SH-SY5Y (cell line): ENCODE data around the gene PIK3R3.

Experiments
- GATA2 ChIP-seq: IDR thresholded peaks from 2 replicates; pipeline ENCODE4 v1.6.1; 2011; ENCODE audit warnings: mild to moderate bottlenecking, low read depth, low read length
- GATA3 ChIP-seq: IDR thresholded peaks from 2 replicates; pipeline ENCODE4 v1.6.1; 2011; ENCODE audit warnings: low read depth, mild to moderate bottlenecking, low read length, moderate library complexity

PIK3R3 gene

GRCh38 chr1:46169811-46170454 lies 37.5 kb upstream of the PIK3R3 start:
- no peak for TF ChIP-seq GATA2
- TF ChIP-seq GATA3: no peak

GRCh38 chr1:46168477-46168876 lies 36.0 kb upstream of the PIK3R3 start:
- TF ChIP-seq GATA3: no peak
- TF ChIP-seq GATA2: no peak

- TF ChIP-seq GATA3 (no peak), GATA2 (no peak)
Observed at GRCh38 chr1:46166521-46167462, 34.4 kb upstream of the PIK3R3 start.

GRCh38 chr1:46160212-46160611 lies 27.8 kb upstream of the PIK3R3 start:
- TF ChIP-seq GATA3: no peak
- no peak for TF ChIP-seq GATA2

- TF ChIP-seq GATA2: no peak
- no peak for TF ChIP-seq GATA3
Observed at GRCh38 chr1:46159516-46159915, 27.1 kb upstream of the PIK3R3 start.

- TF ChIP-seq GATA3: no peak
- no peak for TF ChIP-seq GATA2
Observed at GRCh38 chr1:46158312-46159281, 26.2 kb upstream of the PIK3R3 start.

- no peak for TF ChIP-seq GATA3
- no peak for TF ChIP-seq GATA2
Observed at GRCh38 chr1:46157916-46158311, 25.5 kb upstream of the PIK3R3 start.

GRCh38 chr1:46153732-46154131 lies 21.3 kb upstream of the PIK3R3 start:
- no peak for TF ChIP-seq GATA3
- TF ChIP-seq GATA2: no peak

GRCh38 chr1:46153228-46153627 lies 20.8 kb upstream of the PIK3R3 start:
- no peak for TF ChIP-seq GATA3
- no peak for TF ChIP-seq GATA2

GRCh38 chr1:46152016-46152415 lies 19.6 kb upstream of the PIK3R3 start:
- TF ChIP-seq GATA2 (no peak), GATA3 (no peak)

- TF ChIP-seq GATA2 (no peak), GATA3 (no peak)
Observed at GRCh38 chr1:46150085-46150484, 17.7 kb upstream of the PIK3R3 start.

GRCh38 chr1:46148318-46148717 lies 15.9 kb upstream of the PIK3R3 start:
- TF ChIP-seq GATA3 (no peak), GATA2 (no peak)

GRCh38 chr1:46137916-46138315 lies 5.5 kb upstream of the PIK3R3 start:
- TF ChIP-seq GATA3 (no peak), GATA2 (no peak)

- TF ChIP-seq GATA3 (no peak), GATA2 (no peak)
Observed at GRCh38 chr1:46136711-46137110, 4.3 kb upstream of the PIK3R3 start.
